ENCODE measurements around the gene PRR33.

The PRR33 gene

DNA sequence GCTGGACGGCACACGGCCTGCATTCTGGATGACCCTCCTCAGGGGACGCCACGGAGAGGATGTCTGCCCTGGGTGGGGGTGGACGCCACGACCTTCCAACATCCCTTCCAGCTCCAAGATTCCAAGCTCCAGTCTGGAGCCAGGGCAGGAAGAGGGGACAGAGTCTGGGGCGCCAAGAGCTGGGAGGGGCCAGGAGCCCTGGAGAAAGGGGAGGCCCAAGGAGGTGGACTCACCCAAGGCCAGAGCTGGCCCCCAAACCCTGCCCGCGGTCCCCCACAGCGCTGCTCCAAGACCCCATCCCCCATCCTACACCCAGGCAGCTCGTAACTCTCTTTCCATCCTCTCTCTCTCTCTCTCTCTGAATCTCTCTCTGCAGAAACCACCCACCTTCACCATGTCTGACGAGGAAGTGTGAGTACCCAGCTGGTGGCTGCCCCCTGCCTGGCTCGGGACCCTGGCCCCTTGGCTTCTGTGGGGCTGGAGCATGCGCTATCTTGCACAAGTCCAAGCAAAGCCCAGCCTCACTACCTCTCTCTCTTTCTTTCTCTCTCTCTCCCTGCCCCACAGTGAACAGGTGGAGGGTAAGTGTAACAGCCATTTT, 30.9 kb upstream of the PRR33 start:
- Mint-ChIP-seq H3K27ac (peak overlapping the region; percentile 24), H3K4me3 (no peak overlapping the region), H3K4me1 (peaks cover 30% of the 10 kb centered on the region), H3K9me3 (no peaks in the 10 kb centered on the region), H3K36me3 (peaks cover 53% of the 10 kb centered on the region)
- DNase-seq (ENCODE audit: low spot score in 2 of 2) (peak in 1 of 2 donors; percentile 48), ATAC-seq (no peak)

DNA sequence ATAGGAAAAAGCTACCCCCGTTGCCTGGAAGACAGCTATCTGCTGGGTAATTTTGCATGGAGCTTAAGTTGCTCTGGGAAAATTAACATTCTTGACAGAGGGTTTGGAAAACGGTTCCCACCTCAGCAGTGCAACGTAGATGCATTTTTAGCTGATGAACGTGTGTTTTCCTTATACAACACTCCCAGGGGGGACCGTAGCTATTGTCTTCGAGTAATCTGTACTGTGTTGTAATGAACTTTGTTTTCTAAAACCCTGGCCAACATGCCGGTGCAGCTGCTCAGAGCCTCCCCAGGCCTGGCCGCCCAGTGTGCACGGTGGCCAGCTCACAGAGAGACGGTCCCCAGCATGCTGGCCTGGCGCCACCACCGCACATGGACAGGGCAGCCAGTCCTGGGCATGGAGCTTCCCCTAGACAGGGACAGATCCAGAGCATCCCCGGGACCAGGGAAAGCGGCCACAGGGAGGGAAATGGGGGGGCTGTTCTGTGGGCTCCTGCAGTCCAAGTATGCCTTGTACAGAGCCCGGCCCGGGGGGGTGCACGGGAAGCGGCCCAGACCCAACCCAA, 30.0 kb upstream of the PRR33 start:
- Mint-ChIP-seq H3K4me3 (no peak overlapping the region), H3K27ac (peak overlapping the region; percentile 43), H3K4me1 (peaks cover 35% of the 10 kb centered on the region), H3K9me3 (no peaks in the 10 kb centered on the region), H3K36me3 (peaks cover 62% of the 10 kb centered on the region)
- ATAC-seq (no peak), DNase-seq (ENCODE audit: low spot score in 2 of 2) (no peak)

DNA sequence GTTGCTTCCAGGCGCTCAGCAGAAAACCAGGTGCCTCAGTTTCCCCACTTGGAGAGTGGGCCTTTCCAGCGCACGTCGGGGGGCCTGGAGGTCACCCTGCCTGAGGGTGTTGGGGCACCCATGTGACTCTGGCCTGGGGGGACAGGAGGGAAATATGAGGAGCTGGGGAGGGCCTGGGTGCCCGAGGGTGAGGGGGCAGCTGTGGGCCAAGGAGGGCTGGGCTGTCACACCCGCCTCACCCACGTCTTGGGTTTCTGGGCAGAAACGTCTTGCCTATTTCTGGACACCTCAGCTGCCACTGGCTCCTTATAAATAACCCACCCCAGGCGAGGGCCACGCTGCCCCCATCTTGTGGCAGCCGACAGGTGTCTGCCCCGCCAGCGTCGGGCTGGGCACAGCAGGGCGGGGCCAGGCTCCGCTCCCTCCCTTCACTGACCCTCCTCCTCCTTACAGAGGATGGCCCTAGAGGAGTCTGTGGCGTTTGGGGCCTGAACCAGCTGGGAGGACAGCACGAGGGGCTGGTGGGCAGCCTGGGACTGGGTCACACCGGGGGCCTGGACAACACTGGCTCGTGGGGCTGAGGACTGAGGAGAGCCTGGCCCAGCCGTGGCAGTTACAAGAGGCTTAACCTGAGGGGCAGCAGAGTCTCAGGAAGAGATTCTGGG, 29.3 kb upstream of the PRR33 start:
- Mint-ChIP-seq H3K36me3 (peaks cover 68% of the 10 kb centered on the region), H3K9me3 (no peaks in the 10 kb centered on the region), H3K4me1 (peaks cover 41% of the 10 kb centered on the region), H3K27ac (no peak overlapping the region), H3K4me3 (no peak overlapping the region)
- no peak for ATAC-seq
- no peak for DNase-seq (ENCODE audit: low spot score in 2 of 2)

DNA sequence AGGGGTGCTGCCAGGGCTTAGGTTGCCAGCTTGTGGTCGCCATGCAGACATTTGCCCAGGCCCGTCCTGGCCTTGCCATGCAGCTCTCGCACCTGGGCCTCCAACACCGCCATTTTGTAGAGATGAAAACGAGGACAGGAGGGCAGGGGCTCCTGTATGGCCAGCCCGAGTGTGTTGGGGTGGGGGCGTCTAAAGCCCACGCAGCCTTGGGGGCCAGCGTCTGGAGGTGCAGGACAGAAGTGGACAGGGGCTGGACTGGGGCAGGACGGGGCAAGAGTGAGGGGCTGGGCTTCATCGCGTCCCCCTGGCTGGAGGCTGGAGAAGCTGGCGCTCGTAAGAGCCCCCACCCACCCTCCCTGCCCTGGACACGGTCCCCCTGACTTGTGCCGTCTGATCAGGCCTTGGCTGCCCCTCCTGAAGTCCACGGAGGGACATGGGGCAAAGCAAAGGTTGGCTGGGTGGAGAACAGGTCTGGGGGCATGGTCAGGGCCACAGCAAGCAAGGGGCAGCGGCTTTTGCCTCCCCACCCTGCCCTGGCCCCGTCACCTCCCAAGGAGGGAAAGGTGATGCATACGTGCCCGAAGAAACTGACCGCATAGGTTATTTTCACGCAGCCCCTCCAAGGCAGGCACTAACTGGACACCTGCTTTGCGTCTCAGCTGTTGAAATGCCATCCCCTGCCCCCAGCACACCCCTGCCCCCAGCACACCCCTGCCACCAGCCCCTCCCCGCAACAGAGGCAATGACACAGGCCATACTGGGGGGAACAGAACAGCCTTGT, 28.6 kb upstream of the PRR33 start:
- ATAC-seq (no peak), DNase-seq (ENCODE audit: low spot score in 2 of 2) (no peak)
- H3K4me3 Mint-ChIP-seq: no peak overlapping the region
- H3K4me1 Mint-ChIP-seq: peaks cover 49% of the 10 kb centered on the region
- H3K9me3 Mint-ChIP-seq: no peaks in the 10 kb centered on the region
- peak overlapping the region; percentile 92 for H3K27ac Mint-ChIP-seq
- H3K36me3 Mint-ChIP-seq: peaks cover 75% of the 10 kb centered on the region

DNA sequence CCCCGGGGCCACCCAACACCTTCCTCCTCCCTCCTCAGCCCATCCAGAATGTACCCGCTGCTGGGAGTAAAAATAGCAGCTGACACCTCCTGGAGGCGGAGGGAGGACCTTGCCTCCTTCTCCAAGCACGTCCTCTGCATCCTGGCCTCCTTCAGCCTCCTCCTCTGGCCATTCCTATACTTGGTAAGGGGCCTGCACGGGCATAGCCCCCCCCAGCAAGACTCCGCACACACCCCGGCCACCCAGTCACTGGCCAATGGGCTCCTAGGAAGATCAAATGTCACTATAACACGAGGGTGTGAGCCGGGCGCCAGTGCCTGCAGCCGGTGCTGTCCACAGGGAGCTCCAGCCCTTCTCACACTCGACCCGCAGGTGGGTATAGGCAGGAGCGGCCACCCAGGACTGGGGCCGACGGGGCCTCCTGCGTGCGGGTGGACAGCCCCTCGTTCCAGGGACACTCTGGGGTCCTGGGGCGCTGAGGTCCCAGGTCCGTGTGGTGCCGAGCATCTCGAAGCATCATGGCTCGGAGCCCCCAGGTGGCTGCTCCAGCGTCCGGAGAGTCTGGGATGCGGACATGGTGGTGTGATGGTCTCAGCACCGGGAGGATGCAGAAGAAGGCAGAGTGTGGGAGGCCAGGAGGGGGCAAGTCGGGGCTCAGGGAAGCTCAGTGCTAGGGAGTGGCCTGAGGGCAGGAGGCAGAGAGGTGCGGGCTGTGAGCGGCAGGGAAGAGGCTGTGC, 27.9 kb upstream of the PRR33 start, which contains the start of gene TNNT3:
Gene TNNT3, plus strand, starts transcription at position 313 of the 737 bp plus-strand sequence. CDS start 3,172 bp downstream, outside the sequence.
- ATAC-seq (no peak), DNase-seq (ENCODE audit: low spot score in 2 of 2) (peak in 1 of 2 donors; percentile 48)
- Mint-ChIP-seq H3K9me3 (no peaks in the 10 kb centered on the region), H3K4me1 (peaks cover 56% of the 10 kb centered on the region), H3K36me3 (peaks cover 75% of the 10 kb centered on the region), H3K4me3 (no peak within 1 kb of the TSS), H3K27ac (peak within 1 kb of the TSS; percentile 92)

DNA sequence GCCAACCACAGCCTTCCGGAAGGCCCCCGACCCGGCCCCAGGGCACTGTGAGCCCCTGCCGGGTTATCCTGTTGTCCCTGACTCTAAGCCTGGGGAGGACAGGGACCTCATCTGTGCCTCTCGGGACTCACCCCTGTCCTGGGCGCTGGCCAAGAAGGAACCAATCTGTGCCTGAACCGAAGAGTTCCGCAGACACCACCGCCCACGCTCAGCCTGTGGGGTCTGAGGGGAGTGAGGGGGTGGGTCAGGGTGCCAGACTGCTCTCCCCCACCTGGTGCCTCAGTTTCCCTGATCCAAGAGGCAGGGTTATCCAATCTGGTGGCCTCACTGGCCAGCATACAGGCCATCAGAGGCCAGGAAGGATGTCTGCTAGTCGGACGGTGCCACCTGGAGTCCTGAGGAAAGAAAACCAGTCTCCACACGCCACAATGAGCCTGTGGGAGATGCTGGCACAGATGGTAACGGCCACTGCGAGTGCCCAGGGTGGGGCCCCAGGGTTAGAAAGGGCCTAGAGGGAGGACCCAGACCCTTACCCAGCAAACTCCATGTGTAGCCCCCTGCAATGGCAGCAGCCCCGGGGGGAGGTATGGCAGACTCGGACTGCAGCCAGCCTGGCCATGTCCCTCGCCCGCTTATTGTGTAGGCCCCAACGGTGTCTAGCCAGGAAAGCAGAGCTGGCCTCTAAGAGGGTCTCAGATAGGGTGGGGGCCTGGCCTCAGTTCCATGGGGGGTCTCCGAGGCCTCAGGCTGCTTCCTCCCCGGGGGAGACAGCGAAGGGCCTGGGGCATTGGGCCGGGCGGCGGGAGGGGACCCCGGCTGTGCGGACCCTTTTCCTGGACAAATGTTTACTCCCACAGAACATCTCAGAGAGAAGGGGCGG, 27.0 kb upstream of the PRR33 start:
- Mint-ChIP-seq H3K9me3 (no peaks in the 10 kb centered on the region), H3K36me3 (peaks cover 70% of the 10 kb centered on the region), H3K4me3 (no peak overlapping the region), H3K27ac (peak overlapping the region; percentile 92), H3K4me1 (peaks cover 59% of the 10 kb centered on the region)
- peak in 1 of 2 donors; percentile 52 for DNase-seq (ENCODE audit: low spot score in 2 of 2)
- no peak for ATAC-seq

DNA sequence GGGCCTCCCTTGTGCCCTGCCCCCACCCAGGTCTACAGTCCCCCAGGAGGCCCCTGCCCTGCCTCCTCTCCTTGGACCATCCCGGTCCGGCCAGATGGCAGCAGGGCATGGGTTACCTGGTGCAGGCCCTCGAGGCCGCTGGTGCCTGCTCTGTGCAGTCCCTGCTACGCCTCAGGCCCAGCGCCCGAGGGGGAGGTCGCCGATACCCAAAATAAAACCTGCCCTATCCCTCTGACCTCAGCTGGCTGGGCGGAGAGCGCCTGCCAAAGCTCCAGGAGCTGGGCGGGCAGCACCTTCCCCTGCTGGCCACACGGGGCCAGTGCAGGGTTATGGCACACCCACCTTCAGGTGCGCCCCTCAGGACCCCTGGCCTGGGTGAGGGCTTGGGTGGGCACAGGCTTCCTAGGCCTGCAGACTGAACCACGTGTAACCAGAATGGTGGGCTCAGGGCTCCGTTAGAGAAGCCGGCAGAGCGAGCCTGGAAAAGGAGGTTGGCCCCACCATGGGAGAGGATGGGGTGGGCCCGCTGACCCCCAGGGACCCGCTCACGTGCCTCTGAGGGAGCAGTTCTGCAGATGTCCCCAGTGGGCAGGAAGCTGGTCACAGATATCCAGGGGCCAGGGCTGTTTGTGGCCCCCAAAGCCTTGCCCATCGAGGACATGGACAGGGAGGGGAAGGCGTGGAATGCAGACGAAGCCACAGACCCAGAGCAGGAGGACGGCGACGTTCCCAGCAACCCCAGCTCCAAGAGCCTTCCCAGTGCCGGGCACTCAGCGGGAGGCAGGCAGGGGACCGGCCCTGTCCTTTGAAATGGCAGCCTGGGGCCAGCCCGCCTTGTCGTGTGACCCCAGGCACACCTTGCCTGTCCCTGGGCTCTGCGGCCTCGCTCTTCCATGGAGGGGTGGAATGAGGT, 26.1 kb upstream of the PRR33 start:
- H3K9me3 Mint-ChIP-seq: no peaks in the 10 kb centered on the region
- DNase-seq (ENCODE audit: low spot score in 2 of 2): peak in 1 of 2 donors; percentile 51
- peaks cover 69% of the 10 kb centered on the region for H3K36me3 Mint-ChIP-seq
- H3K27ac Mint-ChIP-seq: peak overlapping the region; percentile 70
- H3K4me1 Mint-ChIP-seq: peaks cover 51% of the 10 kb centered on the region
- peak; percentile 24 for ATAC-seq
- H3K4me3 Mint-ChIP-seq: no peak overlapping the region

DNA sequence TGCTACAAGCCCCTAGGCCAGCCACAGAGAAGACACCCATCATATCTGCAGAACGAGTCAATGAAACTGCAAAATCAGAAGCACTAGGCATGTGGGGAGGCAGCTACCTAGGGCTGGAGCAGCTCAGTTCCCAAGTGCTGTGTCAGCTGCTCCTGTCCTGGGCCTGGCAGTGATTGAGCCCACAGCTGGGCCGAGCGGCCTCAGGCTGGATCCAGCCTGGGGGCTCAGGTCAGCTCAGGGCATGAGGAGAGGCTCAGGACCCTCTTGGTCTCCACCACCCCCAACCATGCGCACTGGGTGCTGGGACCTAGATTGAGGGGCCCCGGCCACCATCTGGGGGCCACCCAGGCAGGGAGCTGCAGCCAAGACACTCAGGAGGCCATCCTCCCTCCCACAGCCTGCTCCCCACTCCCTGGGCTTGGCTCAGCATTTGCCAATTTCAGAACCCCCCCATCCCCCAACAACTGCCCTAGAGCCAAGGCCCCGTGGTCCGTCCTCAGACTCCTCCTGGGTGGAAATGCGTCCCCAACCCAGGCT, 25.4 kb upstream of the PRR33 start:
- Mint-ChIP-seq H3K36me3 (peaks cover 67% of the 10 kb centered on the region), H3K4me3 (no peak overlapping the region), H3K9me3 (no peaks in the 10 kb centered on the region), H3K27ac (peak overlapping the region; percentile 70), H3K4me1 (peaks cover 46% of the 10 kb centered on the region)
- no peak for DNase-seq (ENCODE audit: low spot score in 2 of 2)
- ATAC-seq: peak; percentile 34

DNA sequence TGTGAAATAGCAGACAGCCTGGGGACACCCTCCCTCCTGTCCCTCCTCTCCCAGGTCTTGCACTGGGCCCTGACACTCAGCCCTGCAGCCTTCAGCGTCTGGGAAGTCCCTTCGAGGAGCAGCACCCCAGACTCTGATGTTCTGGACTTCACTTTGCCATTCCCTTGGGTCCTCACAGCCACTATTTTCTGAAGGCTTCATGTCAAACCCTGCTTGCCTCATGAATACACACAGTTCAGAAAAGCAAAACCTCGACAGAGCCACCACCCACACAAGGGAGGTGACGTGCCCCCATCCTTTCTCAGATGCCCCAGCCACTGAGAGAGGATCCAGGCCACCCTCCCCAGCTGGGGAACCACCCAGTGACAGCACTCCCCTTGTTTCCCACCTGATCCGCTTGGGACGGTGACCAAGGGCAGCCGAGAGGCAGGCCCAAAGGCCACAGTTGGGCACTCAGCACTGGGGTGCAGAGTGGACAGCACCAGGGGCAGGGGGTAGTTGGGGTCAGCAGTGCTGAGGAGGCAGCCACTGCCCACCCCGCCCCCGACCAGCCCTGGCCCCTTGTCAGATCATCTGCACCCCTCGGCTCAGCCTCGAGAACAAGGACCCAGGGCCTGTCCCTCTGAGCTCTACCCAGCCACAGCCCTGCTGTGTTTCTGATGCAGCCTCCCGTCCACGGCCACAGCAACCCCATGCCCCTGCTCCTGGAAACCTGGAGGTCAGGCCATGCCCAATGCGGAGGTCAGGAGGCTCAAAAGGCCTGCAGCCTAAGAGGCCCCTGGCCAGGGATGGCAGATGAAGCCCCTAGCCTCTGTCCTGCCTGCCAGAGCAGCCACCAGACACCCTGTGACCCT, 24.7 kb upstream of the PRR33 start:
- H3K9me3 Mint-ChIP-seq: no peaks in the 10 kb centered on the region
- peaks cover 60% of the 10 kb centered on the region for H3K36me3 Mint-ChIP-seq
- peaks cover 46% of the 10 kb centered on the region for H3K4me1 Mint-ChIP-seq
- no peak overlapping the region for H3K4me3 Mint-ChIP-seq
- ATAC-seq: peak; percentile 66
- DNase-seq (ENCODE audit: low spot score in 2 of 2): no peak
- H3K27ac Mint-ChIP-seq: peak overlapping the region; percentile 70

DNA sequence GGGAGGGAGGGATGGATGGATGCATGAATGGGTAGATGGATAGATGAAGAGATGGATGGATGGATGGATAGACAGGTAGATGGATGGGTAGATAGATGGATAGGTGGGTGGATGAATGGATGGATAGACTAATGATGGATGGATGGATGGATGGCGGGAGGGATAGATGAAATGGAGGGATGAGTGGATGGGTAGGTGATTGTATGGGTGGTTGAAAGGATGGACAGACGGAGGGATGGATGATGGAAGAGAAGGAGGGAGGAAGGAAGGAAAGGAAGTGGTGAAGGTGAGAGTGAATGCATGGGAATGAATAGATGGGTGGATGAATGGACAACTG, 24.1 kb upstream of the PRR33 start:
- H3K4me1 Mint-ChIP-seq: peaks cover 46% of the 10 kb centered on the region
- H3K27ac Mint-ChIP-seq: peak overlapping the region; percentile 70
- no peak for DNase-seq (ENCODE audit: low spot score in 2 of 2)
- peaks cover 54% of the 10 kb centered on the region for H3K36me3 Mint-ChIP-seq
- H3K9me3 Mint-ChIP-seq: no peaks in the 10 kb centered on the region
- ATAC-seq: no peak
- no peak overlapping the region for H3K4me3 Mint-ChIP-seq

DNA sequence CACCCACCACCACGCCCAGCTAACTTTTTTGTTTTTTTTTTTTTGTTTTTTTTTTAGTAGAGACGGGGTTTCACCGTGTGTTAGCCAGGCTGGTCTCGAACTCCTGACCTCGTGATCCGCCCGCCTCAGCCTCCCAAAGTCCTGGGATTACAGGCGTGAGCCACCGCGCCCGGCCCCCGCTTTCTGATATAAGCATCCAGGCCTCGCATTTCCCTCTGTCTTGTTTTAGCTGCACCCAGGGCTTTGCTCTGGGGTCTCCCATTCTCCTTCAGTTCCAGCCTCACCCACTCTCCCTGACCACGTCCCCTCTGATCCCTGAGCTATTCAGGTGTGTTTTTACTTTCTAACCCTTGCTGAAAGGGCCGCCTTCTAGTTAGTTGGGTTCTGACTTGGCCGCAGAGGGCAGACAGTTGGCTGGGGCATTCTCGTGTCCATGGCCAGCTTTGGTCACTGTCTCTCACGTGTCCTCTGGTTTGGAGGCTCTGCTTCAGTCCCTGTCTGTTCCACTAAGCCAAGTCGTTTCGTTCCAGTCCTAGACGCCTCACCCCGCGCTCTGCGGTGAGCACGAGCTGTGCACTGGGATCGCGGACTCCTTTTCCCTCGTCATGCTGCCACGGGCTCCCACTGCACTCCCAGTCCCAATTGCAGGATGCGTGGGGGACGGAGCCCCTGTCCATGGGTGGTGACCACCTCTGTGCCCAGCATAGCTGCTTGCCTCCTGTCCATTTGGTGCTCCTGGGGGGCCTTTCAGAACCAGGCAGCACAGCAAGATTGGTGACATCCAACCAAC, 21.8 kb upstream of the PRR33 start:
- no peak for ATAC-seq
- H3K27ac Mint-ChIP-seq: no peak overlapping the region

DNA sequence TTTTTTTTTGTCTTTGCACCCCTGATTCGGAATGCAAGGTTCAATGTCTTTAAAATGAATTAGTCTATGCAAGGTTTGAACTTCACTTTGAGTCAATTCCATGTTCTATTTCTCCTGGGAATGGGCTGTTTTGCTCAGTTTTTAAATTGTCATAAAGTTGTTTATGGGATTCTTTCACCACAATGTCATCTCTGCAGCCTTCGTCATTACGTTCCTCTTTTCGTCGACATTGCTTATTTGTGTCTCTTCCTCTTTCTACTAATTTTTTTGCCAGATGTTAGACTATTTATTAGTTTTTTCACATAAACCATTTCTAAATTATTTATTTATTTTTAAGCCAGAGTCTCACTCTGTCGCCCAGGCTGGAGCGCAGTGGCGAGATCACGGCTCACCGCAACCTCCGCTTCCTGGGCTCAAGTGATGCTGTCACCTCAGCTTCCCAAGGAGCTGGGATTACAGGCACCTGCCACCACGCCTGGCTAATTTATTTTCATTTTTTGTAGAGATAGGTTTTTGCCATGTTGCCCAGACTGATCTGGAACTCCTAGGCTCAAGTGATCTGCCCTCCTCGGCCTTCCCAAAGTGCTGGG, 20.7 kb upstream of the PRR33 start:
- no peak overlapping the region for H3K27ac Mint-ChIP-seq
- H3K9me3 Mint-ChIP-seq: no peaks in the 10 kb centered on the region
- ATAC-seq (no peak), DNase-seq (ENCODE audit: low spot score in 2 of 2) (no peak)
- H3K4me1 Mint-ChIP-seq: peaks cover 33% of the 10 kb centered on the region
- H3K36me3 Mint-ChIP-seq: peaks cover 20% of the 10 kb centered on the region
- H3K4me3 Mint-ChIP-seq: no peak overlapping the region

More for the DNA sequence above, 21.8 kb upstream of the PRR33 start:
- Mint-ChIP-seq H3K4me3 (no peak overlapping the region), H3K9me3 (no peaks in the 10 kb centered on the region), H3K4me1 (peaks cover 35% of the 10 kb centered on the region), H3K36me3 (peaks cover 31% of the 10 kb centered on the region)
- no peak for DNase-seq (ENCODE audit: low spot score in 2 of 2)

Data from stimulated activated effector memory CD8-positive, alpha-beta T cell treated with anti-CD3 and anti-CD28 coated beads, Interleukin-12 subunit alpha, Interleukin-12 subunit beta, amount 100 ng/mL, for 72 hours (primary cell).